GM19025 (cell line): ENCODE results near the gene GABRB1.
A peak's percentile ranks its signal among the peaks of the same experiment; 100 is the strongest.

Experiments
- ATAC-seq: cut with Tn5 transposase; IDR thresholded peaks from one replicate; pipeline ENCODE4 v1.9.1; 2021; ENCODE audit warnings: mild to moderate bottlenecking, low read depth, moderate library complexity; ENCODE audit not compliant: unreplicated experiment

The GABRB1 gene

DNA sequence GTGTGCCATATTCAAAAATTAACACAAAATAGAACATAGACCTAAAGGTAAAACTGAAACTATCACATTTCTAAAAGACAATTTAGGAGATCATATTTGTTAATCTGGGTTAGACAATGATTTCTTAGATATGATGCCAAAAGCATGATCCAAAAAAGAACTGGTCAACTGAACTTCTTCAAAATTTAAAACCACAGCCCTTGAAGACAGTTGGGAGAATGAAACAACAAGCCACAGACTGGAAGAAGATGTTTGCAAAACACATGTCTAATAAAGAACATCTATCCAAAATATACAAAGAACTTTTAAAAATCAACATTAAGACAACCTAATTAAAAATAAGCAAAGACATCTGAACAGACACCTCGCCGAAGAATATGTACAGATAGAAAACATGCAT is 412.7 kb downstream of the GABRB1 start:
- ATAC-seq: no peak

- ATAC-seq: no peak
These were observed 420.3 kb downstream of the GABRB1 start for GRCh38 chr4:47451657-47452056.

GRCh38 chr4:47462799-47463234 is 431.4 kb downstream of the GABRB1 start:
- peak; percentile 0 for ATAC-seq

- ATAC-seq: peak; percentile 91
These were observed 432.0 kb downstream of the GABRB1 start, which contains the start of gene COMMD8 for GRCh38 chr4:47463235-47463956. Gene COMMD8 (minus strand): TSS chr4:47463702. CDS start chr4:47463651, 51 bp downstream.

- no peak for ATAC-seq
These were observed 433.6 kb downstream of the GABRB1 start for GRCh38 chr4:47465004-47465403.

- ATAC-seq: no peak
These were observed 434.9 kb downstream of the GABRB1 start for GRCh38 chr4:47466056-47466785.

GRCh38 chr4:47468706-47469365 is 437.5 kb downstream of the GABRB1 start:
- no peak for ATAC-seq

DNA sequence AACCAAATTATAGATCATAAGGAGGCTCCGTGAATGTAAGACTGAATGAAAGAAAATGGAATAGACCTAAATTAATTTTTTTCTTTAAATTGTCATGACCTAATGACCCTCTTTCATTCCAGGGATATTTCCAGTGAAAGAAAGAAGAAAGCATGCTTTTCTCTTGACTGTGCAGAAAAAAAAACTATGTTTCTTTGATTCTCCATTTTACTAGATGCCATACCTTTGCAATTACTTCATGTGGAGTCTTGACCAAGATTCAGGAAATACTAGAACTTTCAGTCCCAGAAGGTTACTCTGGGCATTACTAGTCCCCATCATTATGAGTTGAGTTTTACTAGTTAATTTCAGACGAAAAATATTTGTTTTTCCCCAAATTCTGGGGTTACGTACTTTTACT is 438.6 kb downstream of the GABRB1 start:
- ATAC-seq: no peak

- ATAC-seq: no peak
These were observed 439.7 kb downstream of the GABRB1 start for GRCh38 chr4:47471064-47471463.

DNA sequence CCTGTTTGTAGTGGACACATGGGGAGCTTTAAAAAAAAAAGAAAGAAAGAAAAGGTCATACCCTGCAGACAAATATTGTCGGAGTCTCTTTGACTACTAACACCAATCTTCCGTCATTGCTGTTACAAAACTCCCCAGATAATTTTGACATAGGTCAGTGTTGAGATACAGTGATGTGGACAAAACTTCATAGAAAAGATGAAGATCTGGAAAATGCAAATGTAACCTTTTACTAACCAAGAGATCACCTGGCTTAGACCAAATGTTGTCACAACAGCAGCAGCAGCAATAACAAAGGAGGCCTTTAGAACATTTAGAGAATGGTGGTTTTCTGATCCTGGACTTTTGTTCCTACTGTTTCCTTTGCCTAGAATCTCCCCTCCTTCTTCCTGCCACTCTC is 440.2 kb downstream of the GABRB1 start:
- ATAC-seq: no peak

- ATAC-seq: no peak
These were observed 441.9 kb downstream of the GABRB1 start for GRCh38 chr4:47473141-47473750.

DNA sequence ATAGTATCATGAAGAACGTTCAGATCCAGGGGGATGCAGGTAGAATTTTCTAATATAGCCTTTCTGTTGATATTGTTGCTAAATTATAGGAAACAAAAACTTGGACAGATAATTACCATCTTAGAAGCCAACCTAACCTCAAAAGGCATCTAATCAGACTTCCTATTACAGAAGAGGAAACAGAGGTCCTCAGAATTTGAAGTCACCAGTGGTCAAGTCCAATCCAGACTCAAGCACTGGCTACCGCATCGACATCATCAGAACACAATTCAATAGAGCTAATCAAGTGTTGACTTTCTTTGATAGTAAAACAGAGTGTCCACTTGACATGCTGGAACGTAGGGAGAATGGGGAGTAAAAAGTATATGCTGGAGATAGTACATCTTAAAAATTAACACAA is 443.4 kb downstream of the GABRB1 start:
- ATAC-seq: no peak

DNA sequence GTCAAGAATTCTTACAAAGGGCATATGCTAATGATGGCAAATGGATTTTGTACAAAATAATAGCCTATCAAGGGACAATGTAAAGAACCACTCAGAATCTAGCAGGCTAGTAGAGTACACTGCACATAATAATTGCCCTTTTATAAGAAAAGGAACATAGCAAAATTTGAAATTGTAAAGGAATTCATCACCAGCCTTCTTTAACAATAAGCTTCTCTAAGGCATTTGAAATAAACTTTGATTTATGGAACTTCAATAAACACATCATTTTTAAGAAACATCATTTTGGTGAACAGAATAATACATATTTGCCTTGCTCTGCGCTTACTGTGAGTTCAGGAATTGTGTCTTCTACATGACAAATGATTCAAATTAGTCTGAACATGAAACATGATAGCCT is 444.0 kb downstream of the GABRB1 start:
- no peak for ATAC-seq
